ENCODE measurements around the gene HSPA4. TPM values are rescaled to one million over a fixed set of nuclear protein-coding genes. Genes with fewer than 3 reads are reported as not detected.
"Not testable (repeated sequence)": the region's sequence is repeated elsewhere in the genome, so short reads cannot be mapped to it uniquely, and the experiment has no call there.

Gene HSPA4
- total and polyA plus RNA-seq, 2 of the 13 experiments (the other 11 are each of a cell fraction or from before 2014, with no cell fraction given): 36.6 to 231 TPM

DNA sequence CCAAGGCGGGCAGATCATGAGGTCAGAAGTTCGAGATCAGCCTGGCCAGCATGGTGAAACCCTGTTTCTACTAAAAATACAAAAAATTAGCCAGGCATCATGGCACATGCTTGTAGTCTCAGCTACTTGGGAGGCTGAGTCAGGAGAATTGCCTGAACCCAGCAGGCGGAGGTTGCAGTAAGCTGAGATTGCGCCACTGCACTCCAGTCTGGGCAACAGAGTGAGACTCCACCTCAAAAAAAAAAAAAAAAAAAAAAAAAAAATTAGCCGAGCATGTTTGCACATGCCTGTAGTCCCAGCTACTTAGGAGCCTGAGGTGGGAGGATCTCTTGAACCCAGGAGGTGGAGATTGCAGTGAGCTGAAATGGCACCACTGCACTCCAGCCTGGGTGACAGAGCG lies 15.1 kb upstream of the HSPA4 start:
- intact Hi-C loops (cut with micrococcal nuclease; ENCODE audit: unreplicated experiment); CTCF ChIA-PET (ENCODE audit: low intra/inter-chr PET ratio, low total read pairs); H2AFZ ChIP-seq (ENCODE audit: low read length); H4K20me1 ChIP-seq (ENCODE audit: insufficient read depth, low read length); H3K9ac ChIP-seq (ENCODE audit: insufficient read depth, low read depth, low read length); H3K27ac ChIP-seq (ENCODE audit: extremely low read length, insufficient read depth, low read length); in situ Hi-C loops (cut with HindIII; ENCODE audit: extremely low pct_ligation_motif_present, low pct_unique_long_range_greater_than_20kb); H3K27me3 ChIP-seq (ENCODE audit: control insufficient read depth in 1 of 2, insufficient read depth in 2 of 2, low read length in 2 of 2); H3K9me3 ChIP-seq (ENCODE audit: low read length); H3K4me2 ChIP-seq (ENCODE audit: low read depth, low read length); H3K4me3 ChIP-seq (replicated peaks in 1 of 3; ENCODE audit: insufficient read depth in 1 of 3, low read depth in 2 of 3, low read length in 3 of 3); ATAC-seq; BruUV-seq (replicated peaks); H3K36me3 ChIP-seq (replicated peaks in 1 of 2; ENCODE audit: control insufficient read depth in 1 of 2, insufficient read depth in 2 of 2, low read length in 2 of 2); H3K79me2 ChIP-seq (ENCODE audit: insufficient read depth, low read length); FAIRE-seq; DNase-seq (ENCODE audit: low spot score): not testable (repeated sequence)
- 0 out of 2 replicates have a peak, but pooled peaks have one; percentile 71 for TF ChIP-seq TP53 (CRISPR knock-in tag; conservative IDR thresholded peaks at IDR 0.05)
- TF ChIP-seq ZMYM3 (CRISPR knock-in tag; IDR thresholded peaks at IDR 0.05): peak; percentile 64; the same call in 1 of the 2 replicates
- peak; percentile 96 for TF ChIP-seq ZNF121 (CRISPR knock-in tag; IDR thresholded peaks at IDR 0.05)
- TF ChIP-seq, protein P1, sequence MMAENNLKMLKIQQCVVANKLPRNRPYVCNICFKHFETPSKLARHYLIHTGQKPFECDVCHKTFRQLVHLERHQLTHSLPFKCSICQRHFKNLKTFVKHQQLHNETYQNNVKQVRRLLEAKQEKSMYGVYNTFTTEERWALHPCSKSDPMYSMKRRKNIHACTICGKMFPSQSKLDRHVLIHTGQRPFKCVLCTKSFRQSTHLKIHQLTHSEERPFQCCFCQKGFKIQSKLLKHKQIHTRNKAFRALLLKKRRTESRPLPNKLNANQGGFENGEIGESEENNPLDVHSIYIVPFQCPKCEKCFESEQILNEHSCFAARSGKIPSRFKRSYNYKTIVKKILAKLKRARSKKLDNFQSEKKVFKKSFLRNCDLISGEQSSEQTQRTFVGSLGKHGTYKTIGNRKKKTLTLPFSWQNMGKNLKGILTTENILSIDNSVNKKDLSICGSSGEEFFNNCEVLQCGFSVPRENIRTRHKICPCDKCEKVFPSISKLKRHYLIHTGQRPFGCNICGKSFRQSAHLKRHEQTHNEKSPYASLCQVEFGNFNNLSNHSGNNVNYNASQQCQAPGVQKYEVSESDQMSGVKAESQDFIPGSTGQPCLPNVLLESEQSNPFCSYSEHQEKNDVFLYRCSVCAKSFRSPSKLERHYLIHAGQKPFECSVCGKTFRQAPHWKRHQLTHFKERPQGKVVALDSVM (CRISPR knock-in tag; IDR thresholded peaks at IDR 0.05): peak; percentile 98
- TF ChIP-seq, protein P2, sequence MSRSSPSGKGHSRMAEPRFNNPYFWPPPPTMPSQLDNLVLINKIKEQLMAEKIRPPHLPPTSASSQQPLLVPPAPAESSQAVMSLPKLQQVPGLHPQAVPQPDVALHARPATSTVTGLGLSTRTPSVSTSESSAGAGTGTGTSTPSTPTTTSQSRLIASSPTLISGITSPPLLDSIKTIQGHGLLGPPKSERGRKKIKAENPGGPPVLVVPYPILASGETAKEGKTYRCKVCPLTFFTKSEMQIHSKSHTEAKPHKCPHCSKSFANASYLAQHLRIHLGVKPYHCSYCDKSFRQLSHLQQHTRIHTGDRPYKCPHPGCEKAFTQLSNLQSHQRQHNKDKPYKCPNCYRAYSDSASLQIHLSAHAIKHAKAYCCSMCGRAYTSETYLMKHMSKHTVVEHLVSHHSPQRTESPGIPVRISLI (CRISPR knock-in tag; IDR thresholded peaks at IDR 0.05; ENCODE audit: borderline replicate concordance): peak; percentile 89
- peak; percentile 42; the same call in 1 of the 2 replicates for TF ChIP-seq HOXA3 (CRISPR knock-in tag; IDR thresholded peaks at IDR 0.05)
- TF ChIP-seq ZMYM2 (CRISPR knock-in tag; IDR thresholded peaks at IDR 0.05): peak; percentile 69; the same call in 1 of the 2 replicates
- peak; percentile 41; the same call in 1 of the 2 replicates for TF ChIP-seq CEBPG (CRISPR knock-in tag; IDR thresholded peaks at IDR 0.05)
- TF ChIP-seq KDM1A (CRISPR knock-in tag; IDR thresholded peaks at IDR 0.05): peak; percentile 61; the same call in 1 of the 2 replicates
- peak; percentile 89 for TF ChIP-seq GFI1 (CRISPR knock-in tag; IDR thresholded peaks at IDR 0.05; ENCODE audit: borderline replicate concordance)
- TF ChIP-seq, protein P3, sequence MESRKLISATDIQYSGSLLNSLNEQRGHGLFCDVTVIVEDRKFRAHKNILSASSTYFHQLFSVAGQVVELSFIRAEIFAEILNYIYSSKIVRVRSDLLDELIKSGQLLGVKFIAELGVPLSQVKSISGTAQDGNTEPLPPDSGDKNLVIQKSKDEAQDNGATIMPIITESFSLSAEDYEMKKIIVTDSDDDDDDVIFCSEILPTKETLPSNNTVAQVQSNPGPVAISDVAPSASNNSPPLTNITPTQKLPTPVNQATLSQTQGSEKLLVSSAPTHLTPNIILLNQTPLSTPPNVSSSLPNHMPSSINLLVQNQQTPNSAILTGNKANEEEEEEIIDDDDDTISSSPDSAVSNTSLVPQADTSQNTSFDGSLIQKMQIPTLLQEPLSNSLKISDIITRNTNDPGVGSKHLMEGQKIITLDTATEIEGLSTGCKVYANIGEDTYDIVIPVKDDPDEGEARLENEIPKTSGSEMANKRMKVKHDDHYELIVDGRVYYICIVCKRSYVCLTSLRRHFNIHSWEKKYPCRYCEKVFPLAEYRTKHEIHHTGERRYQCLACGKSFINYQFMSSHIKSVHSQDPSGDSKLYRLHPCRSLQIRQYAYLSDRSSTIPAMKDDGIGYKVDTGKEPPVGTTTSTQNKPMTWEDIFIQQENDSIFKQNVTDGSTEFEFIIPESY (CRISPR knock-in tag; IDR thresholded peaks at IDR 0.05): peak; percentile 66
- peaks cover 68% of the 10 kb centered on the region for H3K4me1 ChIP-seq (ENCODE audit: insufficient read depth, low read length)
- 78% methylated on average over 6 of the region's 6 CpGs for WGBS (ENCODE audit: low lambda C conversion rate)
- POLR2A ChIA-PET: interaction anchor here (0.7 to 2.2 kb wide), 4 partner anchors 9 to 187 kb away, joined by 4 to 15 read pairs (median 9); partner anchors contain the start of gene HSPA4
